Immature natural killer cell (primary cell): ENCODE results near the gene THRSP. TPM values are rescaled to one million over a fixed set of nuclear protein-coding genes. Genes with fewer than 3 reads are reported as not detected.
"Not testable (repeated sequence)": the region's sequence is repeated elsewhere in the genome, so short reads cannot be mapped to it uniquely, and the experiment has no call there.

Experiments used
- DNase-seq, 3 donors: peaks; one replicate each; pipeline ENCODE4 v3.0.0; 2022; ENCODE audit warnings: mixed read lengths in 1 of 3
- H3K27ac Mint-ChIP-seq, 6 donors: one replicate each; pipeline ENCODE4 v1.8.0; 2020; ENCODE audit warnings: mixed read lengths in 6 of 6, mild to moderate bottlenecking in 5 of 6, inconsistent platforms in 4 of 6, moderate library complexity in 3 of 6
- H3K27me3 Mint-ChIP-seq, 3 donors: one replicate each; pipeline ENCODE4 v1.8.0; 2020 to 2021; ENCODE audit warnings: low read depth in 3 of 3, mild to moderate bottlenecking in 3 of 3, mixed read lengths in 3 of 3, moderate library complexity in 3 of 3, inconsistent platforms in 1 of 3
- H3K36me3 Mint-ChIP-seq, 3 donors: one replicate each; pipeline ENCODE4 v1.8.0; 2020; ENCODE audit warnings: mixed read lengths in 3 of 3, inconsistent platforms in 2 of 3, mild to moderate bottlenecking in 2 of 3
- H3K4me1 Mint-ChIP-seq, 2 donors: one replicate each; pipeline ENCODE4 v1.8.0; 2020; ENCODE audit warnings: inconsistent platforms in 2 of 2, mild to moderate bottlenecking in 2 of 2, mixed read lengths in 2 of 2, moderate library complexity in 1 of 2
- H3K4me3 Mint-ChIP-seq, 5 donors: one replicate each; pipeline ENCODE4 v1.8.0; 2020; ENCODE audit warnings: mild to moderate bottlenecking in 5 of 5, mixed read lengths in 5 of 5, inconsistent platforms in 3 of 5, moderate library complexity in 3 of 5
- H3K9me3 Mint-ChIP-seq, 6 donors: one replicate each; pipeline ENCODE4 v1.8.0; 2020; ENCODE audit warnings: mild to moderate bottlenecking in 6 of 6, mixed read lengths in 6 of 6, inconsistent platforms in 4 of 6, moderate library complexity in 3 of 6
- polyA plus RNA-seq, 3 donors: library from polyadenylated mRNA; unstranded; fragments of 300-500 nt; fragmentation: Illumina TruSeq; gene quantifications; one replicate each; pipeline ENCODE4 v1.2.3, GENCODE V29; 2021

THRSP gene
- polyA plus RNA-seq, 3 donors from 2014 or later = 0.18 TPM; not detected in 2

GRCh38 chr11:78065203-78065602 is 1.5 kb downstream of the THRSP start:
- Mint-ChIP-seq H3K36me3 (peaks cover 10 to 17% (median 14%) of the 10 kb centered on the region in 3 donors), H3K9me3 (no peaks in the 10 kb centered on the region), H3K27me3 (no peaks in the 10 kb centered on the region), H3K27ac (no peak overlapping the region), H3K4me3 (no peak overlapping the region), H3K4me1 (peaks cover 0 to 3% of the 10 kb centered on the region in 2 donors)
- DNase-seq = no peak

GRCh38 chr11:78066471-78066870 is 2.8 kb downstream of the THRSP start:
- H3K4me3 Mint-ChIP-seq = no peak overlapping the region
- peaks cover 2 to 3% of the 10 kb centered on the region in 2 donors for H3K4me1 Mint-ChIP-seq
- H3K9me3 Mint-ChIP-seq = no peaks in the 10 kb centered on the region
- no peaks in the 10 kb centered on the region for H3K27me3 Mint-ChIP-seq
- H3K27ac Mint-ChIP-seq = no peak overlapping the region
- peaks cover 12 to 22% (median 14%) of the 10 kb centered on the region in 3 donors for H3K36me3 Mint-ChIP-seq
- no peak for DNase-seq

GRCh38 chr11:78067704-78068103 is 4.0 kb downstream of the THRSP start:
- H3K36me3 Mint-ChIP-seq = peaks cover 14 to 31% (median 15%) of the 10 kb centered on the region in 3 donors
- H3K27ac Mint-ChIP-seq = no peak overlapping the region

GRCh38 chr11:78069465-78069864 is 5.8 kb downstream of the THRSP start:
- Mint-ChIP-seq H3K36me3 (peaks cover 12 to 33% (median 15%) of the 10 kb centered on the region in 3 donors), H3K4me3 (no peak overlapping the region), H3K9me3 (no peaks in the 10 kb centered on the region), H3K4me1 (peaks cover 5 to 25% of the 10 kb centered on the region in 2 donors), H3K27me3 (no peaks in the 10 kb centered on the region), H3K27ac (no peak overlapping the region)
- no peak for DNase-seq

More at GRCh38 chr11:78067704-78068103, 4.0 kb downstream of the THRSP start:
- H3K27me3 Mint-ChIP-seq = no peaks in the 10 kb centered on the region
- DNase-seq = no peak
- no peak overlapping the region for H3K4me3 Mint-ChIP-seq
- H3K4me1 Mint-ChIP-seq = peaks cover 5 to 12% of the 10 kb centered on the region in 2 donors
- H3K9me3 Mint-ChIP-seq = no peaks in the 10 kb centered on the region

- Mint-ChIP-seq H3K9me3 (no peaks in the 10 kb centered on the region), H3K27me3 (no peaks in the 10 kb centered on the region), H3K4me1 (peaks cover 14 to 36% of the 10 kb centered on the region in 2 donors), H3K27ac (no peak overlapping the region), H3K36me3 (peaks cover 11 to 37% (median 15%) of the 10 kb centered on the region in 3 donors), H3K4me3 (no peak overlapping the region)
- DNase-seq = no peak
Observed at GRCh38 chr11:78070621-78071020, 7.0 kb downstream of the THRSP start.

GRCh38 chr11:78071717-78072116 is 8.1 kb downstream of the THRSP start:
- Mint-ChIP-seq H3K36me3 (peaks cover 11 to 37% (median 15%) of the 10 kb centered on the region in 3 donors), H3K27me3 (no peaks in the 10 kb centered on the region), H3K9me3 (no peaks in the 10 kb centered on the region), H3K4me3 (no peak overlapping the region), H3K27ac (peak overlapping the region in 1 of 6 donors; percentile 23), H3K4me1 (peaks cover 25 to 47% of the 10 kb centered on the region in 2 donors)
- DNase-seq = no peak

GRCh38 chr11:78072455-78072854 is 8.8 kb downstream of the THRSP start:
- H3K27ac Mint-ChIP-seq = no peak overlapping the region
- H3K4me3 Mint-ChIP-seq = no peak overlapping the region
- H3K4me1 Mint-ChIP-seq = peaks cover 28 to 54% of the 10 kb centered on the region in 2 donors
- H3K27me3 Mint-ChIP-seq = no peaks in the 10 kb centered on the region
- H3K9me3 Mint-ChIP-seq = no peaks in the 10 kb centered on the region
- DNase-seq = no peak
- peaks cover 8 to 34% (median 13%) of the 10 kb centered on the region in 3 donors for H3K36me3 Mint-ChIP-seq

- Mint-ChIP-seq H3K36me3 (peaks cover 0 to 21% (median 5%) of the 10 kb centered on the region in 3 donors), H3K27ac (peak overlapping the region in 1 of 6 donors; percentile 15), H3K4me3 (no peak overlapping the region), H3K9me3 (no peaks in the 10 kb centered on the region), H3K27me3 (peaks cover 0 to 6% (median 4%) of the 10 kb centered on the region in 3 donors), H3K4me1 (peaks cover 46 to 73% of the 10 kb centered on the region in 2 donors)
- no peak for DNase-seq
Observed at GRCh38 chr11:78074756-78075155, 11.1 kb downstream of the THRSP start.

- Mint-ChIP-seq H3K36me3 (peaks cover 0 to 11% (median 0%) of the 10 kb centered on the region in 3 donors), H3K4me1 (peaks cover 58 to 86% of the 10 kb centered on the region in 2 donors), H3K27ac (peak overlapping the region in 4 of 6 donors; percentile 4 to 29 (median 5)), H3K27me3 (peaks cover 3 to 10% (median 7%) of the 10 kb centered on the region in 3 donors), H3K9me3 (no peaks in the 10 kb centered on the region), H3K4me3 (peak overlapping the region; percentile 0 to 43 (median 7))
- no peak for DNase-seq
Observed at GRCh38 chr11:78076733-78077403, 13.2 kb downstream of the THRSP start.

- H3K27ac Mint-ChIP-seq = peak overlapping the region in 5 of 6 donors; percentile 55 to 92 (median 86)
- peaks cover 58 to 82% of the 10 kb centered on the region in 2 donors for H3K4me1 Mint-ChIP-seq
- not testable (repeated sequence) for H3K9me3 Mint-ChIP-seq, H3K27me3 Mint-ChIP-seq, H3K36me3 Mint-ChIP-seq, DNase-seq
- peak overlapping the region; percentile 87 to 95 (median 93) for H3K4me3 Mint-ChIP-seq
Observed at GRCh38 chr11:78077592-78077991, 13.9 kb downstream of the THRSP start.

GRCh38 chr11:78078218-78079167 is 14.8 kb downstream of the THRSP start:
- Mint-ChIP-seq H3K4me1 (peaks cover 58 to 77% of the 10 kb centered on the region in 2 donors), H3K27me3 (peaks cover 3 to 10% (median 7%) of the 10 kb centered on the region in 3 donors), H3K9me3 (no peaks in the 10 kb centered on the region), H3K36me3 (peaks cover 0 to 4% (median 0%) of the 10 kb centered on the region in 3 donors), H3K4me3 (peak overlapping the region; percentile 92 to 95 (median 94)), H3K27ac (peak overlapping the region; percentile 82 to 92 (median 88))
- no peak for DNase-seq

GRCh38 chr11:78079232-78080083 is 15.8 kb downstream of the THRSP start, which contains the start of gene NDUFC2:
Gene NDUFC2, minus strand, starts transcription at chr11:78079862. Its CDS starts 118 bp downstream, at chr11:78079744.
- Mint-ChIP-seq H3K27ac (peak within 1 kb of the TSS; percentile 82 to 92 (median 86)), H3K9me3 (no peaks in the 10 kb centered on the region), H3K4me1 (peaks cover 58 to 69% of the 10 kb centered on the region in 2 donors), H3K27me3 (peaks cover 3 to 10% (median 7%) of the 10 kb centered on the region in 3 donors), H3K36me3 (peaks cover 0 to 4% (median 0%) of the 10 kb centered on the region in 3 donors), H3K4me3 (peak within 1 kb of the TSS; percentile 92 to 95 (median 94))
- peak; percentile 68 to 76 (median 72) for DNase-seq
